RPMI7951 (cell line): Measurements from ENCODE around the gene ZSCAN23. TPM values are rescaled to one million over a fixed set of nuclear protein-coding genes. Genes with fewer than 3 reads are reported as not detected.
"Not testable (repeated sequence)": the region's sequence is repeated elsewhere in the genome, so short reads cannot be mapped to it uniquely, and the experiment has no call there.

Experiments
- DNase-seq: peaks from one replicate; pipeline ENCODE4 v3.0.0-alpha.2; 2012; ENCODE audit warnings: low read depth
- total RNA-seq: library from RNA; depleted of rRNA; stranded (reverse); fragments of >200 nt; shearing (Covaris generic); gene quantifications from 2 replicates; pipeline ENCODE4 v1.2.3, GENCODE V29; 2014; rRNA removed

ZSCAN23 gene
- total RNA-seq: 4.0 and 8.4 TPM in 2 replicates

DNA sequence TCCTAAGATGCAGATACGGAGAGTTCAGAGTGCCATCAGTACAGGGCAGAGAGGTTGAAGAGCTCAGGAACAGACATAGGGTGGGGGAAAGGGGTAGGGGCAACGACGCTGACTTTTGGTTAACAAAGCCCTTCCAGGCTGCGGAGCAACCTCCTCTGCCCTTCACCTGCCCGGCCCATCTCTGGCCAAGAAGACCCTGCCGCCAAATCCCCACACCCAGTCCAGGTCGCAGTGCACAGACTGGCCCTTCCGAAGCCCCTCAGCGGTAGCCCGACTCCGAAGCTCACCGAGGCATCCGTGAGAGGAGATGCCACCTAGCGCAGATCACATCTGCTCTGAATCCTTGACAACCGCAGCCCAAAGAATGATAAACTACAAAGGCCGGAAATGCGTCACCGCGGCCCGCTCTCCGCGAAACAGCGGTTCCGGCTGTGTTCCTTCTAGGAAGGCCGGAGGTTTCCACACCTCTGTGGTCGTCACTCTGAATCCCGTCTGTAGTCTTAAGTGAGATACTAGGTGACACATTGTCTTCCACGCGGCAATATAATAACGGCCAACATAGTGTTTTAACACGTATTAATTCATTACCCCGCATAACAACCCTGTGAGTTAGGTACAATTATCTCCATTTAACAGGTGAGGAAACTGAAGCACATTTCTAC, at the start of gene ZSCAN23:
ZSCAN23 (minus strand) TSS at position 380 of the 662 bp plus-strand sequence. CDS start 7,225 bp downstream, outside the sequence.
- peak; percentile 91 for DNase-seq

DNA sequence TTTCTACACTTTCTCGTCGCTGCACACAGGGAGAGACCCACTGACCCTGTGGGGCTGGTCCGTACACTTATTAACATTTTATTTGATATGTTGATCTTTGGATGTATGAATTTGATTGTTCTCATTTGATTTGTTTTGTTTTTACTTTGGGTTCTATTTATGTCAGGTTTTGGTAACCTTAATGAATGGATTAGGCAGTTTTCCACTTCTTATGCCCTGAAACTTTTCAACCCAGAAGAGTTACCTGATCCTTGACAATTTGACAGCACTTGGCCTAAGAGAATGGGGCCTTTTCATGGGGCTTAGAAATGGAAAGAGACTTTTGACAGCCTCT, 48.7 kb upstream of the ZSCAN23 start:
- no peak for DNase-seq

DNA sequence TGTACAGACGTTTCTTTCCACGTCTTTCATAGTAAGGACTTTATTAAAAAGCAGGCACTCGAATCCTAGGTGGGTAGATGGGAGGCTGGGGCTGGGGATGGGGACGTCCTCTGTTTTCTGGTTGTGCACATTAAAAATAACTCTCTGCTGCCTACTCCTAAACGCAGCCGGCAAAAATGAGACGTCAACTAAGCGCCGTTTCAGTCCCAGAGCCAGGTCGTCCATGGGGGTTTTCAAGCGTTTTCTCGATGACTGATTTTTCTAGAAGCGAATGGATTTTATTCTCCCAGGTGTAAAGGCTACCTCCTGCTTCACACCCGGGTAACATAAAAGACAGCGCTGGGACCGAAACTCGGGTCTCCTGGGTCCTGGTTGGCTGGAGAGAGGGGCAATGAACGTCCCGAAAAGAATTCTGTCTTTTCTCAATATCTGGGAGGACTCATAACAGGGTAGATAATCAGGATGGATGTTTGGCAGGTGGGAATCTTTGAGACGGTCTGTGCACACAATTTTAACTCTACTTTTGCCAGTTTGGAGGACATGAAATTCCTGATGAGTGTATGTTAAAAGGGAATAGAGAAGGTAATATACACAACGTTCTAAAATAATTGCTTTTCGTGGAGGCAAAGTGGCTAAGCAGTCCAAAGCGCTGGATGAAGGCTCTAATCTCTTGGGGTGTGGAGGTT, 47.1 kb upstream of the ZSCAN23 start:
- DNase-seq: no peak

DNA sequence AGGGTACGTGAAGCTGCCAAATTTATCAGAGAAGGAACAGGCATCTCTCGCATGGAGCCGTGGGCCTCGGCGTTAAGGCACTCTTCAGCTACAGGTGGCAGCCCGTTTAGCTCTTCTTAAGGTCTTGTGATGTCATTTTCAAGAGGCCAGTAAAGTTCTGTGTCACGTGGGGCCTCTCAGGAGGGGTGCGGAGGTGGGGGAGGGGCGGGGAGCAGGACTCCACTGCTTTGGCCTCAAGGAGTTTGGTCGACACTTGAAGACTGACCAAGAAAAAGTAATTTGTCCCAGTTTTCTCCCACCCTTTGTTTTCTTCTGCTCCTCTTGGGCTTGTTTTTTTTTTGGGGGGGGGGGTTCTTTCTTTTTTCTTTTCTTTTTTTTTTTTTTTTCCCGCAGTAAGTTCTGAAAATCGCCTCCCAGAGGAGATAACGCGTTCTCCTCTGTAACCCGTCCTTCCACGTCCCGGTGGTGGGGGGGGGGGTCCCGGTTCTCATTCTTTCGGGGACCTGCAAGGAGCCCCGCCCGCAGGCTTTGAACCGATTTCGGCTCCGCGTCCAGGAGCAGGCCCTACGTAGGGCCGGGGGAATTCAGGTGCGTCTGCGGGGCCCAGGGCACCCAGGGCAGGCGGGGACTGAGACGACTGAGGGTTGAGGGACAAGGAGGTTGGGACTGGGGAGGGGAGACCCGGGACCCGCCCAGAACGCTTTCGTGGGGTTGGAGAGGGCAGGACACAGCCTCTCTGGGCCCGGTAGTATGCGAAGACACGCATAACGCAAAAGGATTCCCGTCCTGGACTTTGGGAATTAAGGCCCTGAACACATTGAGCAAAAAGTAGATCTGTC, 46.3 kb upstream of the ZSCAN23 start:
- DNase-seq: peak; percentile 55

DNA sequence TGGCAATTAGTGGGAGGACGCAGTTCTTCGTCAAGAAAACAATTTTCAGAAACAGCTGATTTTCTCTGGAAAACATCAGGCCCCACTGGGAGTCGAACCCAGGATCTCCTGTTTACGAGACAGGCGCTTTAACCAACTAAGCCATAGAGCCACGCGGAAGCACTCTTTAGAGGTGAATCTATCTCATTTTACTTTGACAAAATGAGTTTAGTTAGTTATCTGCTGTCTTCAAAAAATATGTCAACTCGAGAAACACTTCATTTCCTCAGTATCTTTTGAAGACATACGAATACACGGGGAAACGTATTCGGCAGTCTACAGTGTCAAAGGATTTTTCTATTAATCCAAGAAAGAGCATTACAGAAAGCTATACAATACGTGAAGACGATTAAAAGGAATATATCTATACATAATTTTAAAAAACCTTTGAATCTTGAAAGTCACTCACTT, 45.6 kb upstream of the ZSCAN23 start:
- DNase-seq: peak; percentile 43

DNA sequence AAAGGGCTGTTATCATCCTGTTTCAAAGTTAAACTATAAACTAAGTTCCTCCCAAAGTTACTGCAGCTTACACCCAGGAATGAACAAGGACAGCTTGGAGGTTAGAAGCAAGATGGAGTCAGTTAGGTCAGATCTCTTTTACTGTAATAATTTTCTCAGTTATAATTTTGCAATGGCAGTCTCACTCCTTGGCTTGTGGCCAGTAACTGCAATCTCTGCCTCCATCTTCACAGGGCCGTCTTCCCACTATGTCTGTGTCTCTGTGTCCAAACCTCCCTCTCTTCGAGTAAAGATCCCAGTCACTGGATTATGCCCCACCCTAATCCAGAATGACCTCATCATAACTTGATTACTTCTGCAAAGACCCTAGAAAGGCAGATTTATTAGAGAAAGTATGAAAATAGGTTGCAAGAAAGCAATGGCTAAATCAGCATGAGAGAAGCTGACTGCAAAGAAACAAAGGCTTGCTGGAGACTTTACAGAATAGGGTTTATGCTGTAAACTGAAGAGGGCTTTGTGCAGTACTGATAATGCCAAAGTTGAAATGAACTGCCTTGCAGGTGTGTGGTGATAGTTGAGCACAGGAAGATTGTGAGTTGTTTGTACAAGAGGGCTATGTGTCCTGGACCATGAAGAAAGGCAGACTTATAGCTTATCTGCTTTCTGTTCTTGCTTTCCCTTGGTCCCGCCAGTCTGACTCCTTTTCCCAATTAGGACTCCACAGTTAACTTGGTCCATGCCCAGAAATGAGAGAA, 43.9 kb upstream of the ZSCAN23 start:
- no peak for DNase-seq

DNA sequence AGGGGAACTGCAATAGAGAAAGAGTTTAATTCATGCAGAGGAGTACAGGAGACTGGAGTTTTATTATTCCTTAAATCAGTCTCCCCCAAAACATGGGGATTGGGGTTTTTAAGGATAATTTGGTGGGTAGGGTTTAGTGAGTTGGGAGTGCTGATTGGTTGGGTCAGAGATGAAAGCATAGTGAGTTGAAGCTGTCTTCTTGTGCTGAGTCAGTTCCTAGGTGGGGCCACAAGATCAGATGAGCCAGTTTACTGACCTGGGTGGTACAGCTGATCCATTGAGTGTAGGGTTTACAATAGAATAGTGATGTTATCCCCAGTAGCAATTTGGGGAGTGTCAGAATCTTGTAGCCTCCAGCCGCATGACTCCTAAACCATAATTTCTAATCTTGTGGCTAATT, 43.2 kb upstream of the ZSCAN23 start:
- DNase-seq: no peak

DNA sequence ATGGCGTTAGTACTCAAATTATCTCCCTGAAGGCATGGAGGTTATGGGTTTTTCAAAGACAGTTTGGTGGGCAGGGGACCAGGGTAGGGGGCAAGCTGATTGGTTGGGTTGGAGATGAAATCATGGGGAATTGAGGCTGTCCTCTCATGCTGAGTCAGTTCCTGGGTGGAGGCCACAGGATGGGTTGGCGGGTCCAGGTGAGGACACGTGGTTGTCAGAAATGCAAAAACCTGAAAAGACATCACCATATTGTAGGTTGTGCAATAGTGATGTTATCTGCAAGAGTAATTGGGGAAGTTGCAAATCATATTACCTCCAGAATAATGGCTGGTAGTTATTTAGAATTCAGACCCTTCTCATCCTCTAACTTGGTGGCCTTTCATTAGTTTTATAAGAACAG, 42.2 kb upstream of the ZSCAN23 start:
- DNase-seq: no peak

DNA sequence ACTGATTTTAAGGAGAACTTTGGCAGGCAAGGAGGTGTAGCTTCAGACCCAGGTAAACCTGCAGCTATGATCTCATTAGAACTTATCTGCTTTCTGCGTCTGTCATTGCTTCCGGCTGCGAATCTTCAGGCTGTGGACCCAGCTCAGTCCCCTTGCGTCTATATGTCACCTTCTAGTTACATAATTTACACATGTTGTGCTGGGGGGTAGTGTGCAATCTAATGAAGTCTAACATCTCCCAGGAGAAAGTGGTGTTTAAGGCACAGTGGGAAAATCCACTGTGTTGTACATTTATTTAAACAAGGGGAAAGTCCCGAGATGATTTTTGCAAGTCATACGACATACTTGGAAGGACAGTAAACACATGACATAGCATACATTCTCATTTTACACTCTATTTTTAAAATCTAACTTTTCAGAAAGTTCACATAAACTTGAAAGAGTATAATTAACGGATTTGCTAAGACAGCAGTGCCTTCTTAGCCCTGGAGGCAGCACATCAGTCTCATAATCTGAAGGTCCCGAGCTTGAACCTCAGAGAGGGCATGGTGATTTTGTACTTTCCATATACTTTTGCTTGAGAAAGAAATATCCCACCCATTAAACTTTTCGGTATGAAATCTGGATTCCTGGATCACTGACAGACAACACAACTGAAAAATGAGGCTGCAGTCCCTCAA, 37.1 kb upstream of the ZSCAN23 start:
- DNase-seq: no peak

DNA sequence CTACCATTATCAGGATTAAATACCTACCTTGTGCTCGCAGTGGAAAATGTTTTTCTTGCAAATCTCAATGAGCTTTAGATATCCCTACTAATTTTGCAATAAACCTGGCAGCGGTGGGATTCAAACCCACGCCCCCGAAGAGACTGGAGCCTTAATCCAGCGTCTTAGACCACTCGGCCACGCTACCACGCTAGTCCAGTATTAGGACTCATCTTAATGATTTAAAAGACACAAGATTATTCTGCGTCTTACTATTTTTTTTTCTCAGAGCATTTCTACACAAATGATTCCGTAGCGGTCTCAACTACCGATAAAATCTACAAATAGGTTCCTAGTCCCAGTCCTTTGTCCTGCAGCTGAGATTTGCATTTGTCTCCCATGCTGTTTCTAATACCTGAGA, 35.2 kb upstream of the ZSCAN23 start:
- no peak for DNase-seq

DNA sequence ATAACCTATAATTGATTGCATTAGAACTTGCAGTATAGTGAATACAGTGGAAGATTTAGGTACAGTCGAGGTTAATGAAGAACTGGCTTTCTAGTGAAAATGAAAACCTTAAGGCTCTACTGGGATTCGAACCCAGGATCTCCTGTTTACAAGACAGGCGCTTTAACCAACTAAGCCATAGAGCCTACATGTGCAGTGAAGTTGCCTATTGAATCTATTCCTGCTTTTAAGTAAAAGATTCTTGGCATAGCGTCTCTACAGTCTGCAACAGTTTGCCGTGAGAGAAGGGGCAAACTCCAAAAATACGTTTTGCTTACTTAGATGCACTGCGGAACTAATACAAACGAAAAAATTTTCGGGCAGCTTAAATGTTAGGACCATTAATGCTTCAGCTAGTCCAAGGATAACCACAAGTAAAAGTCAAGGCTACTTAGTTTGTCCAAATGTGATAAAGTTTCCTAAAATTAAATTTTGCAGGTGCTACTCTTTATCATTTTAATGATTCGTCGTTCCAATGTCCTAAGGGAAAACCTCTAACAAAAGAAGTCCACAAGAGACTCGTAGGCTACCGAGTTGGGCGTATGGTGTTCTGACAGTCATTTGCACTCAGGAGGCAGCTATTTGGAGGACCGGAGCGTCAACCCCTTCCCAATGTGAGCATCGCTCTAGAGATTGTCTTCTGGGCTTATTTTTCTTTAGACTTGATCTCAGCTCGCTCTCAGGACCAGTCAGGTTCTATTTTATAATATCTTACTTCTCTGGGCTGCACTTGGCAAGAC, 31.3 kb upstream of the ZSCAN23 start:
- DNase-seq: peak; percentile 71

DNA sequence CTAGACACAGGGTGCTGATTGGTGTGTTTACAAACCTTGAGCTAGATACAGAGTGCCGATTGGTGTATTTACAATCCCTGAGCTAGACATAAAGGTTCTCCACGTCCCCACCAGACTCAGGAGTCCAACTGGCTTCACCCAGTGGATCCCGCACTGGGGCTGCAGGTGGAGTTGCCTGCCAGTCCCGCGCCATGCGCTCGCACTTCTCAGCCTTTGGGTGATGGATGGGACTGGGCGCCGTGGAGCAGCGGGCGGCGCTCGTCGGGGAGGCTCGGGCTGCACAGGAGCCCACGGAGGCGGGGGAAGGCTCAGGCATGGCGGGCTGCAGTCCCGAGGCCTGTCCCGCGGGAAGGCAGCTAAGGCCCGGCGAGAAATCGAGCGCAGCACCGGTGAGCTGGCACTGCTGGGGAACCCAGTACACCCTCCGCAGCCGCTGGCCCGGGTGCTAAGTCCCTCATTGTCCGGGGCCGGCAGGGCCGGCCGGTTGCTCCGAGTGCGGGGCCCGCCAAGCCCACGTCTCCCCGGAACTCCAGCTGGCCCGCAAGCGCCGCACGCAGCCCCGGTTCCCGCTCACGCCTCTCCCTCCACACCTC, 26.0 kb upstream of the ZSCAN23 start:
- not testable (repeated sequence) for DNase-seq

DNA sequence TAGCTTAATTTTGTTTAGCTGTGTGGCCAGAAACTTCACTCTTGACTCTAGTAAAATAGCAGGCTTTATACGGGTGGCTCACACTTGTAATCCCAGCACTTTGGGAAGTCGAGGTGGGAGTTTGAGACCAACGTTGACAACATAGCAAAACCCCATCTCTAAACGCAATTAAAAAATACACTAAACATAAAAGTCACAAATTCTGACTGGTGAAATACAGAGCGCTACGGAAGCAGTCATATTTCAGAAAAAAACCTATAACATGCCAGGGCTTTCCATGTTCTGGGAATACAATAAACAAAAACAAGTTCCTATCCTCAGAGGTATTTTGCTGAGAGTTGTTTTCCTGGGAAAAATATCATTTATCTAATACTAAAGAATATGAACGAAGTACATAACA, 24.8 kb upstream of the ZSCAN23 start:
- no peak for DNase-seq

DNA sequence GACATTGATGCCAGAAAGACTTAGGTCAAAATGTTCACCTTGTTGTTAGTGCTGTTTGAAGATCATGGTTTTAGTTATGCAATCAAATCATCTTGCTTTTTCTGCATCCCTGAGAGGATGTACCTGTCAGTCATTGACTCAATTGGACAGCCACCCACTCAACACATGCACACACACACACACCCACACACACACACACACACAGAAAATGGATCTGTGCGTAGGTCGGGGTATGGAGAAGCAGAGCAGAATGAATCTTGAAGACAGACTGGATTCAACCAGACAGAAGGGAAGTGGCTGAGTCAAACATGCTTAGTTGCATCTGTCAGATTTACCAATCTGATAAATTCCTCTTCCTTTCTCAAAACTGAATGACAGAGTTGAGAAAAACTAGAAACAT, 19.1 kb upstream of the ZSCAN23 start:
- DNase-seq: no peak

DNA sequence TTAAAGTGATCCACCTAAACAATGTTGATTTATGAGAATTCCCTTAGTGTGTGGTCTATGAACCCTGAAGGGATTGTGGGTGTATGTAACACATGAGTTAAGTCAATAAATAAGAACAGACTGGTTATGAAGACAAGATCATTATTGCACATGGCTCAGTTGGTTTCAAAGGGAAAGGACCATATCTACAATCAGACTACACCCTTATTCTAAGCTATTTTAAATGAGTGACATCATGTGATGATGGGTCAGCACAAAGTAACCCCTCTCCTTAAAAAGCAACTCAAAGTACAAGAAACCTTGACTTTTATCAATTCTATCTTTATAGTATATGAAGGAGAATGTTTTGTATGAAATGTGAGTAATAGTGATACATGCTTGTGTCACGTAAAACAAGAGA, 15.3 kb upstream of the ZSCAN23 start:
- no peak for DNase-seq

DNA sequence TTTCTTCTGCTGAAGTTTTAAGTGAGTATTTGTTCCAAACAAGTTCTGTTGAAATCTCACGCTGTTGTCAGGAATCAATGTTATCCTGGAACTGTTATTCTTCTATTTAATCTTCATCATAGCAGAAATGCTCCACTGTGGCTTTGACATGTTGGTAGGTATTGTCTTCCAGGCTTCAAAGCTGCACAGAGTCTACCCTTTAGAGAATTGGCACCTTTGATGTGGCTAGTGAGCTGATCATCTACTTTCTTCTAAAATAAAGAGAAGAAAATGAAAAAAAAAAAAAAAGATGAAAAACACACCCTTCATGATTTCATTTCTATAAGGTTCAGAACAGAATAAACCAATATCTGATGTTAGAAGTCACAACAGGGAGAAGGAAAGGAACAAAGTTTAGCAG, 5.8 kb upstream of the ZSCAN23 start:
- no peak for DNase-seq

DNA sequence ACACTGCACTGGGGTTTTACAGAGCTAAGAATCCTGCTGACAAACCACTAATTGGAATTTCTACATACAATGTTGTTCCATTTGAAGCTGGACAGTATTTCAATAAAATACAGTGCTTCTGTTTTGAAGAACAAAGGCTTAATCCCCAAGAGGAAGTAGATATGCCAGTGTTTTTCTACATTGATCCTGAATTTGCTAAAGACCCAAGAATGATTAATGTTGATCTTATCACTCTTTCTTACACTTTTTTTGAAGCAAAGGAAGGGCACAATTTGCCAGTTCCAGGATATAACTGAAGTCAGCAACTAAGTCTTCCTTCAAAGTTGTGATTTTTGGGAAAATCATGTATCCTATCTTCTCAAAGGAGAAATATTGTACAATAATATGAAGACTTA, 4.2 kb upstream of the ZSCAN23 start:
- not testable (repeated sequence) for DNase-seq

DNA sequence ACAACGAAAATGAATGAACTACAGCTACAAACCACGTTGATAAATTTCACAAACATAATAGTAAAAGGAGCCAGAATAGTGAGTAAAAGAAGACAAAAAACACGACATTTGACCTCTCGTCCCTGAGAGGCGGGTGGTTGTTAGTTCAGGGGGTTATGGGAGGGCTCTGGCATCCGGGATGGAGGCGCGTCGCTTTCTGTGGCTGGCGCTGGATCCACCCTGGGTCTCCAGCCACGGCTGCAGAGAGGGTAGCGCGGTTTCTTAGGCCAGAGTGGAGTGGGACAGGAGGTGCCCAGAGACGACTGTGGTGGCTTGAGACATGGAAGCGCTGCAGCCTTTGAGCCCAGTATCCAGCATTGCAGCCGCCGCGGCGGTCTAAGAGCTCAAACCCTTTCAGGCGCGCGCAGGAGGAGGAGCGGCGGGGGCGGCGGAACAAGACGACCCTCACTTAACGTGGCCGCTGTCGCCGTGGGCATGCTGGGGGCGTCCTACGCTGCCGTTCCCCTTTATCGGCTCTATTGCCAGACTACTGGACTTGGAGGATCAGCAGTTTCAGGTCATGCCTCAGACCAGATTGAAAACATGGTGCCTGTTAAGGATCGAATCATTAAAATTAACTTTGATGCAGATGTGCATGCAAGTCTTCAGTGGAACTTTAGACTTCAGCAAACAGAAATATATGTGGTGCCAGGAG, 3.7 kb upstream of the ZSCAN23 start:
- DNase-seq: peak; percentile 7

DNA sequence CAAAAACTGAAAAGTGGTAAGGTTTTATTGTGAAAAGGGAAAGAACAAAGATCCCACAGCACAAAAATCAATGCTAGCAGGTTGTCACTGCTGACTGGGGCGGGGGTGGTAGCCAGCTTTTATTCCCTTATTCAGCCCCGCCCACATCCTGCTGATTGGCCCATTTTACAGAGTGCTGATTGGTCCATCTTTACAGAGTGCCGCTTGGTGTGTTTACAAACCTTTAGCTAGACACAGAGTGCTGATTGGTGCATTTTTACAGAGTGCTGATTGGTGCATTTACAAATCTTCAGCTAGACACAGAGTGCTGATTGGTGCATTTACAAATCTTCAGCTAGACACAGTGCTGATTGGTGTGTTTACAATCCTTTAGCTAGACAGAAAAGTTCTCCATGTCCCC, 1.5 kb upstream of the ZSCAN23 start:
- DNase-seq: peak; percentile 29

DNA sequence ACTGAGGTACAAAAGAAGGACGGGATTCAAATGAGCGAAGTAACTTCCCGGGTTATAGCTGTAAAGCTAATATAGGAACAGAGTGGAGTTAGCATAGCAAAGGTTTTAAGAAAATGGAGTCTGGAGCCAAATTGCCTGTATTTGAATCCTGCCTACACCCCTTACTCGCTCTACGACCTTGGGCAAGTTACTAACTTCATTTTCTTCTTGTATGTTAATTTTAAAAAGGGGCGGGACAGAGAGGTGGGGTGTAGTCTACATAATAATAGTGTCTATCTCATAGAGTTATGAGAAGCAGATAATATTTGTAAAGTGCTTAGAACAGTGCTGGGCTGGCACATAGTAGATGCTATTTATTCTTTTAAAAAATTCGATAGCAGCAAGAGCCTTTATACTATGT, 705 bp downstream of the ZSCAN23 start:
- no peak for DNase-seq
